ENCODE measurements around the gene GEMIN4.

Gene GEMIN4

GRCh38 chr17:732902-733720 is 19.0 kb downstream of the GEMIN4 start:
- H3K23ac ChIP-seq (ENCODE audit: low read depth, low read length, poor library complexity) = no peak overlapping the region
- H2BK15ac ChIP-seq (ENCODE audit: low read length) = no peak overlapping the region
- no peaks in the 10 kb centered on the region for H3K9me3 ChIP-seq (replicated peaks in 1 of 2; ENCODE audit: control insufficient read depth in 2 of 2, insufficient read depth in 1 of 2, low read depth in 1 of 2, low read length in 2 of 2)
- peak overlapping the region; percentile 86 for H3K4me2 ChIP-seq (ENCODE audit: insufficient read depth, low read length, poor library complexity, severe bottlenecking)
- H3K27ac ChIP-seq (replicated peaks; ENCODE audit: low read length) = no peak overlapping the region
- no peak overlapping the region for H2BK120ac ChIP-seq (ENCODE audit: low read depth, low read length)
- H3K79me1 ChIP-seq (ENCODE audit: low read depth, low read length) = peaks cover 2% of the 10 kb centered on the region
- H2BK5ac ChIP-seq (ENCODE audit: low read length) = no peak overlapping the region
- H4K8ac ChIP-seq (ENCODE audit: low read depth, low read length) = no peak overlapping the region
- H3K4me3 ChIP-seq (ENCODE audit: low read length in 2 of 2) = peak overlapping the region; percentile 73 to 97
- peak overlapping the region; percentile 95 for H2AFZ ChIP-seq (ENCODE audit: low read length)
- no peak overlapping the region for H2BK12ac ChIP-seq (ENCODE audit: low read length)
- no peak overlapping the region for H3K14ac ChIP-seq (ENCODE audit: low read length)
- H3K9ac ChIP-seq (ENCODE audit: low read depth, low read length, poor library complexity) = peak overlapping the region; percentile 88
- peaks cover 17 to 52% of the 10 kb centered on the region in 2 donors for H3K36me3 ChIP-seq (replicated peaks in 1 of 2; ENCODE audit: control insufficient read depth in 2 of 2, insufficient read depth in 2 of 2, low read length in 2 of 2)
- no peak overlapping the region for H4K91ac ChIP-seq (ENCODE audit: low read depth, low read length, poor library complexity)
- no CpG with 5 or more reads among the region's 57 CpGs for WGBS, 2 donors (ENCODE audit: extremely low coverage in 2 of 2, insufficient read length in 2 of 2, insufficient replicate concordance in 1 of 2)
- no peaks in the 10 kb centered on the region for H3K27me3 ChIP-seq (ENCODE audit: control insufficient read depth in 3 of 3, insufficient read depth in 3 of 3, low read depth in 1 of 3, low read length in 3 of 3)
- H3K18ac ChIP-seq (ENCODE audit: low read length) = peak overlapping the region; percentile 100
- H3K4ac ChIP-seq (ENCODE audit: low read length) = no peak overlapping the region
- H2AK5ac ChIP-seq (ENCODE audit: low read depth, low read length) = peak overlapping the region; percentile 6
- DNase-seq (ENCODE audit: low spot score) = no peak
- H3K4me1 ChIP-seq (ENCODE audit: control insufficient read depth in 2 of 2, insufficient read depth in 1 of 2, low read depth in 1 of 2, low read length in 2 of 2) = peaks cover 6 to 7% of the 10 kb centered on the region in 2 donors

- H2BK120ac ChIP-seq (ENCODE audit: low read depth, low read length) = peak within 1 kb of the TSS; percentile 40
- no CpG with 5 or more reads among the region's 126 CpGs for WGBS, 2 donors (ENCODE audit: extremely low coverage in 2 of 2, insufficient read length in 2 of 2, insufficient replicate concordance in 1 of 2)
- no peak for DNase-seq (ENCODE audit: low spot score)
Measured at GRCh38 chr17:732067-732901, 19.8 kb downstream of the GEMIN4 start, which contains the start of gene TLCD3A. Gene TLCD3A, plus strand, starts transcription at chr17:732596. Its CDS starts 52 bp downstream, at chr17:732648.

GRCh38 chr17:731644-732066 is 20.4 kb downstream of the GEMIN4 start:
- H3K36me3 ChIP-seq (replicated peaks in 1 of 2; ENCODE audit: control insufficient read depth in 2 of 2, insufficient read depth in 2 of 2, low read length in 2 of 2) = peaks cover 12 to 42% of the 10 kb centered on the region in 2 donors
- H3K27me3 ChIP-seq (ENCODE audit: control insufficient read depth in 3 of 3, insufficient read depth in 3 of 3, low read depth in 1 of 3, low read length in 3 of 3) = no peaks in the 10 kb centered on the region
- peak overlapping the region; percentile 95 for H2AFZ ChIP-seq (ENCODE audit: low read length)
- no peak overlapping the region for H2BK15ac ChIP-seq (ENCODE audit: low read length)
- peak overlapping the region; percentile 40 for H2BK120ac ChIP-seq (ENCODE audit: low read depth, low read length)
- H3K4me3 ChIP-seq (ENCODE audit: low read length in 2 of 2) = peak overlapping the region; percentile 73 to 93
- no peak for DNase-seq (ENCODE audit: low spot score)
- H3K18ac ChIP-seq (ENCODE audit: low read length) = peak overlapping the region; percentile 96
- H3K9me3 ChIP-seq (replicated peaks in 1 of 2; ENCODE audit: control insufficient read depth in 2 of 2, insufficient read depth in 1 of 2, low read depth in 1 of 2, low read length in 2 of 2) = no peaks in the 10 kb centered on the region
- peak overlapping the region; percentile 62 for H3K23ac ChIP-seq (ENCODE audit: low read depth, low read length, poor library complexity)
- H2BK5ac ChIP-seq (ENCODE audit: low read length) = no peak overlapping the region
- peak overlapping the region; percentile 78 for H3K9ac ChIP-seq (ENCODE audit: low read depth, low read length, poor library complexity)
- H2BK12ac ChIP-seq (ENCODE audit: low read length) = no peak overlapping the region
- no peak overlapping the region for H4K91ac ChIP-seq (ENCODE audit: low read depth, low read length, poor library complexity)
- H3K14ac ChIP-seq (ENCODE audit: low read length) = no peak overlapping the region
- no CpG with 5 or more reads among the region's 26 CpGs for WGBS, 2 donors (ENCODE audit: extremely low coverage in 2 of 2, insufficient read length in 2 of 2, insufficient replicate concordance in 1 of 2)
- peak overlapping the region; percentile 57 for H3K4ac ChIP-seq (ENCODE audit: low read length)
- H3K27ac ChIP-seq (replicated peaks; ENCODE audit: low read length) = peak overlapping the region; percentile 57
- no peak overlapping the region for H4K8ac ChIP-seq (ENCODE audit: low read depth, low read length)
- H3K4me1 ChIP-seq (ENCODE audit: control insufficient read depth in 2 of 2, insufficient read depth in 1 of 2, low read depth in 1 of 2, low read length in 2 of 2) = peaks cover 7 to 8% of the 10 kb centered on the region in 2 donors
- no peaks in the 10 kb centered on the region for H3K79me1 ChIP-seq (ENCODE audit: low read depth, low read length)
- peak overlapping the region; percentile 67 for H2AK5ac ChIP-seq (ENCODE audit: low read depth, low read length)
- H3K4me2 ChIP-seq (ENCODE audit: insufficient read depth, low read length, poor library complexity, severe bottlenecking) = peak overlapping the region; percentile 64

More at GRCh38 chr17:732067-732901, 19.8 kb downstream of the GEMIN4 start, which contains the start of gene TLCD3A:
- peak within 1 kb of the TSS; percentile 68 for H3K27ac ChIP-seq (replicated peaks; ENCODE audit: low read length)
- H3K4ac ChIP-seq (ENCODE audit: low read length) = peak within 1 kb of the TSS; percentile 57
- peaks cover 6 to 7% of the 10 kb centered on the region in 2 donors for H3K4me1 ChIP-seq (ENCODE audit: control insufficient read depth in 2 of 2, insufficient read depth in 1 of 2, low read depth in 1 of 2, low read length in 2 of 2)
- peak within 1 kb of the TSS; percentile 88 for H3K9ac ChIP-seq (ENCODE audit: low read depth, low read length, poor library complexity)
- peak within 1 kb of the TSS; percentile 62 for H3K23ac ChIP-seq (ENCODE audit: low read depth, low read length, poor library complexity)
- H2BK5ac ChIP-seq (ENCODE audit: low read length) = no peak within 1 kb of the TSS
- peak within 1 kb of the TSS; percentile 73 to 97 for H3K4me3 ChIP-seq (ENCODE audit: low read length in 2 of 2)
- H3K9me3 ChIP-seq (replicated peaks in 1 of 2; ENCODE audit: control insufficient read depth in 2 of 2, insufficient read depth in 1 of 2, low read depth in 1 of 2, low read length in 2 of 2) = no peaks in the 10 kb centered on the region
- no peak within 1 kb of the TSS for H3K14ac ChIP-seq (ENCODE audit: low read length)
- peak within 1 kb of the TSS; percentile 95 for H2AFZ ChIP-seq (ENCODE audit: low read length)
- H3K18ac ChIP-seq (ENCODE audit: low read length) = peak within 1 kb of the TSS; percentile 100
- H3K27me3 ChIP-seq (ENCODE audit: control insufficient read depth in 3 of 3, insufficient read depth in 3 of 3, low read depth in 1 of 3, low read length in 3 of 3) = no peaks in the 10 kb centered on the region
- no peak within 1 kb of the TSS for H4K8ac ChIP-seq (ENCODE audit: low read depth, low read length)
- H3K4me2 ChIP-seq (ENCODE audit: insufficient read depth, low read length, poor library complexity, severe bottlenecking) = peak within 1 kb of the TSS; percentile 86
- no peak within 1 kb of the TSS for H4K91ac ChIP-seq (ENCODE audit: low read depth, low read length, poor library complexity)
- H2BK12ac ChIP-seq (ENCODE audit: low read length) = no peak within 1 kb of the TSS
- H2BK15ac ChIP-seq (ENCODE audit: low read length) = peak within 1 kb of the TSS; percentile 71
- H3K79me1 ChIP-seq (ENCODE audit: low read depth, low read length) = no peaks in the 10 kb centered on the region
- peak within 1 kb of the TSS; percentile 67 for H2AK5ac ChIP-seq (ENCODE audit: low read depth, low read length)
- H3K36me3 ChIP-seq (replicated peaks in 1 of 2; ENCODE audit: control insufficient read depth in 2 of 2, insufficient read depth in 2 of 2, low read length in 2 of 2) = peaks cover 12 to 44% of the 10 kb centered on the region in 2 donors

Measured in neuronal stem cell (in vitro differentiated cells).